C4-2B (cell line): ENCODE data around the gene VRTN.

Source experiments
- ZFX ChIP-seq: fragments of 450-650 bp; IDR thresholded peaks from 2 replicates; pipeline ENCODE4 v1.6.1; 2017
- TF ChIP-seq, protein P1 (sequence below): fragments of 450-650 bp; conservative IDR thresholded peaks from 2 replicates; pipeline ENCODE4 v1.5.1; 2017; ENCODE audit warnings: mild to moderate bottlenecking

DNA sequence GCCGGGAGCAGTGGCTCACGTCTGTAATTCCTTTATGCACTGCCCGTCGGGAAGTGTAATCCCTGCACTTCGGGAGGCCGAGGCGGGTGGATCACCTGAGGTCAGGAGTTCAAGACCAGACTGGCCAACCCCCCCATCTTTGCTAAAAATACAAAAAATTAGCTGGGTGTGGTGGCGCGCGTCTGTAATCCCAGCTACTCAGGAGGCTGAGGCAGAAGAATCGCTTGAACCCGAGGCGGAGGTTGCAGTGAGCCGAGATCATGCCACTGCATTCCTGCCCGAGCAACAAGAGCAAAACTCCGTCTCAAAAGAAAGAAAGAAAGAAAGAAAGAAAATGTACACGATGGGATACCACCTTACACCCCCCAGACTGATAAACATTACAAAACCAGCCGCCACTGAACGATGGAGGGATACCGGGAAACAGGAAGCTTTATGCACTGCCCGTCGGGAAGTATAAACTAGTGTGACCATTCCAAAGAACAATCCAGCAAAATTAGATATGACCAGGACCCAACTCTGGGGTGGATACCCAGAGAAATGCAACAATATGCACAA is 46.6 kb upstream of the VRTN start:
- TF ChIP-seq, protein P1, sequence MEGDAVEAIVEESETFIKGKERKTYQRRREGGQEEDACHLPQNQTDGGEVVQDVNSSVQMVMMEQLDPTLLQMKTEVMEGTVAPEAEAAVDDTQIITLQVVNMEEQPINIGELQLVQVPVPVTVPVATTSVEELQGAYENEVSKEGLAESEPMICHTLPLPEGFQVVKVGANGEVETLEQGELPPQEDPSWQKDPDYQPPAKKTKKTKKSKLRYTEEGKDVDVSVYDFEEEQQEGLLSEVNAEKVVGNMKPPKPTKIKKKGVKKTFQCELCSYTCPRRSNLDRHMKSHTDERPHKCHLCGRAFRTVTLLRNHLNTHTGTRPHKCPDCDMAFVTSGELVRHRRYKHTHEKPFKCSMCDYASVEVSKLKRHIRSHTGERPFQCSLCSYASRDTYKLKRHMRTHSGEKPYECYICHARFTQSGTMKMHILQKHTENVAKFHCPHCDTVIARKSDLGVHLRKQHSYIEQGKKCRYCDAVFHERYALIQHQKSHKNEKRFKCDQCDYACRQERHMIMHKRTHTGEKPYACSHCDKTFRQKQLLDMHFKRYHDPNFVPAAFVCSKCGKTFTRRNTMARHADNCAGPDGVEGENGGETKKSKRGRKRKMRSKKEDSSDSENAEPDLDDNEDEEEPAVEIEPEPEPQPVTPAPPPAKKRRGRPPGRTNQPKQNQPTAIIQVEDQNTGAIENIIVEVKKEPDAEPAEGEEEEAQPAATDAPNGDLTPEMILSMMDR, result no peak
- no peak for TF ChIP-seq ZFX
